ENCODE results near the gene MAP2K1.

DNA sequence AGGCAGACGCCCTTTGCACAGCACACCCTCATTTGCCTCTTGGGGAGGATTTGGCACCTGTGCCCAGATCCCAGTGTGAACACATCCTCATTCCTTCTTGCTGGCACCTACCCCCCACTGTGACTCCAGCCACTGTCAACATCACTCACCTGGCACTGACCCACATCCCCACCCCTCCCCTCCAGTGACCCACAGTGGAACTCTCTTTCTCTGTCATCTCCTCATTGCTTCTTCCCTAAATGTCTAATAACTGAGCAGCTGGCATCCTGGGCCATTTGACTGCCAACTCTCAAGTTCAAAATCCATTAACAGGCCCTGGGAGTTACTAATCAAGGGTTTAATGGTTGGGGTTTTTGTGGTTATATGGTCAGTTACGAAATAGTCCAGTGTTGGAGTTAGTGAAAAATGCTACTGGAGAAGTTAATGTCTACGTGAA is 96.4 kb downstream of the MAP2K1 start:
- no peak for TF ChIP-seq EZH2 (IDR thresholded peaks at IDR 0.05; ENCODE audit: low read length, missing control alignments)
- TF ChIP-seq, protein P1, sequence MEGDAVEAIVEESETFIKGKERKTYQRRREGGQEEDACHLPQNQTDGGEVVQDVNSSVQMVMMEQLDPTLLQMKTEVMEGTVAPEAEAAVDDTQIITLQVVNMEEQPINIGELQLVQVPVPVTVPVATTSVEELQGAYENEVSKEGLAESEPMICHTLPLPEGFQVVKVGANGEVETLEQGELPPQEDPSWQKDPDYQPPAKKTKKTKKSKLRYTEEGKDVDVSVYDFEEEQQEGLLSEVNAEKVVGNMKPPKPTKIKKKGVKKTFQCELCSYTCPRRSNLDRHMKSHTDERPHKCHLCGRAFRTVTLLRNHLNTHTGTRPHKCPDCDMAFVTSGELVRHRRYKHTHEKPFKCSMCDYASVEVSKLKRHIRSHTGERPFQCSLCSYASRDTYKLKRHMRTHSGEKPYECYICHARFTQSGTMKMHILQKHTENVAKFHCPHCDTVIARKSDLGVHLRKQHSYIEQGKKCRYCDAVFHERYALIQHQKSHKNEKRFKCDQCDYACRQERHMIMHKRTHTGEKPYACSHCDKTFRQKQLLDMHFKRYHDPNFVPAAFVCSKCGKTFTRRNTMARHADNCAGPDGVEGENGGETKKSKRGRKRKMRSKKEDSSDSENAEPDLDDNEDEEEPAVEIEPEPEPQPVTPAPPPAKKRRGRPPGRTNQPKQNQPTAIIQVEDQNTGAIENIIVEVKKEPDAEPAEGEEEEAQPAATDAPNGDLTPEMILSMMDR (conservative IDR thresholded peaks at IDR 0.05 in 1 of 2, IDR thresholded peaks at IDR 0.05 in 1 of 2; ENCODE audit: low read depth in 1 of 2, low read length in 2 of 2) = no peak

All from fibroblast of lung (primary cell).